ENCODE data around the gene ADAMTS12.

The ADAMTS12 gene

GRCh38 chr5:33637011-33637410 lies 254.8 kb downstream of the ADAMTS12 start:
- no peak for DNase-seq

GRCh38 chr5:33635582-33635981 lies 256.2 kb downstream of the ADAMTS12 start:
- no peak for DNase-seq

- no peak for DNase-seq
Measured at GRCh38 chr5:33633699-33634098, 258.1 kb downstream of the ADAMTS12 start.

- no peak for DNase-seq
Measured at GRCh38 chr5:33631786-33632185, 260.0 kb downstream of the ADAMTS12 start.

GRCh38 chr5:33631139-33631538 lies 260.7 kb downstream of the ADAMTS12 start:
- no peak for DNase-seq

- no peak for DNase-seq
Measured at GRCh38 chr5:33629999-33630398, 261.8 kb downstream of the ADAMTS12 start.

GRCh38 chr5:33628796-33629195 lies 263.0 kb downstream of the ADAMTS12 start:
- DNase-seq = no peak

GRCh38 chr5:33621514-33621913 lies 270.3 kb downstream of the ADAMTS12 start:
- no peak for DNase-seq

- DNase-seq = no peak
Measured at GRCh38 chr5:33614039-33614438, 277.8 kb downstream of the ADAMTS12 start.

GRCh38 chr5:33612386-33612785 lies 279.4 kb downstream of the ADAMTS12 start:
- DNase-seq = no peak

- DNase-seq = no peak
Measured at GRCh38 chr5:33611877-33612276, 279.9 kb downstream of the ADAMTS12 start.

GRCh38 chr5:33608344-33609041 lies 283.3 kb downstream of the ADAMTS12 start:
- no peak for DNase-seq

GRCh38 chr5:33604503-33604902 lies 287.3 kb downstream of the ADAMTS12 start:
- no peak for DNase-seq

GRCh38 chr5:33601881-33602280 lies 289.9 kb downstream of the ADAMTS12 start:
- no peak for DNase-seq

GRCh38 chr5:33595303-33595702 lies 296.5 kb downstream of the ADAMTS12 start:
- no peak for DNase-seq

- DNase-seq = no peak
Measured at GRCh38 chr5:33594006-33594405, 297.8 kb downstream of the ADAMTS12 start.

GRCh38 chr5:33592245-33592644 lies 299.5 kb downstream of the ADAMTS12 start:
- DNase-seq = no peak

GRCh38 chr5:33588654-33589372 lies 303.0 kb downstream of the ADAMTS12 start:
- peak; percentile 3 to 14 for DNase-seq

GRCh38 chr5:33583332-33583731 lies 308.5 kb downstream of the ADAMTS12 start:
- DNase-seq = no peak

- DNase-seq = no peak
Measured at GRCh38 chr5:33582417-33582816, 309.4 kb downstream of the ADAMTS12 start.

GRCh38 chr5:33579789-33580188 lies 312.0 kb downstream of the ADAMTS12 start:
- no peak for DNase-seq

GRCh38 chr5:33579152-33579551 lies 312.6 kb downstream of the ADAMTS12 start:
- DNase-seq = no peak

- no peak for DNase-seq
Measured at GRCh38 chr5:33576726-33577590, 314.8 kb downstream of the ADAMTS12 start.

- DNase-seq = no peak
Measured at GRCh38 chr5:33565324-33565723, 326.5 kb downstream of the ADAMTS12 start.

Measured in CD4-positive, alpha-beta T cell treated with Interferon alpha-2 for 1 hour (primary cell).